PC-9 (cell line): ENCODE results near the gene SLC52A3.

Experiments
- CTCF ChIP-seq: fragments of 200-600 bp; sonication (generic); conservative IDR thresholded peaks from 2 replicates; pipeline ENCODE4 v1.6.1; 2017; ENCODE audit warnings: mixed run types, antibody characterized with exemption, mild to moderate bottlenecking, moderate library complexity
- EZH2 ChIP-seq: fragments of 200-600 bp; sonication (generic); IDR thresholded peaks from 2 replicates; pipeline ENCODE4 v1.8.0; 2017; ENCODE audit warnings: antibody characterized with exemption, low read depth

DNA sequence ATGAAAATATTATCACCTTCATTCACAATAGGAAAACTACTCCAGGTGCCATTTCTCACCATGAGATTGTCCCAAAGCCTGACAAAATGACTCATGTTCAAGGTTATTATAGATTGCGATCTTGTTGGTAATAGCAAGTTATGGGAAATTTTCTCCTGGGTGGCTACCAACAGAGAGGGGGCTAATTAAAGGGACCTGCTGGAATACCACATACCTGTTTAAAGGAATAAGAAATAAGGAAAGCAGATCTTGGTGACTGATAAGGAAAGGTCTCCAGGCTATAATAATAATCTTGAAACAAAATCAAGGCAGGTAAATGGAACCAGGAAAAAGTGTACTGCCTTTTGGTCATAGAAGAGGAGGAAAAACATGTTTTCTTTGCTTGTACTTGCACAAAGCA, 1.4 kb downstream of the SLC52A3 start:
- TF ChIP-seq CTCF (no peak), EZH2 (no peak)
